ENCODE data around the gene MRO.
"Not testable (repeated sequence)": the region's sequence is repeated elsewhere in the genome, so short reads cannot be mapped to it uniquely, and the experiment has no call there.

MRO gene

DNA sequence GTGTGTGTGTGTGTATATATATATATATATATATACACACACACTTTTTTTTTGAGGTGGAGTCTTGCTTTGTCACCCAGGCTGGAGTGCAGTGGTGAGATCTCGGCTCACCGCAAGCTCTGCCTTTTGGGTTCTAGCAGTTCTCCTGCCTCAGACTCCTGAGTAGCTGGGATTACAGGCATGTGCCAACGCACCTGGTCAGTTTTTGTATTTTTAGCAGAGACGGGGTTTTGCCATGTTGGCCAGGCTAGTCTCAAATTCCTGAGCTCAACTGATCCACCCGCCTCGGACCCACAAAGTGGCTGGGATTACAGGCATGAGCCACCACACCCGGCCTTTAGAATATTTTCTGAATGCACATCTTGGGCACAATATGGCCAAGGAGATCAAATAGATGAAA is 13.7 kb upstream of the MRO start:
- not testable (repeated sequence) for DNase-seq

DNA sequence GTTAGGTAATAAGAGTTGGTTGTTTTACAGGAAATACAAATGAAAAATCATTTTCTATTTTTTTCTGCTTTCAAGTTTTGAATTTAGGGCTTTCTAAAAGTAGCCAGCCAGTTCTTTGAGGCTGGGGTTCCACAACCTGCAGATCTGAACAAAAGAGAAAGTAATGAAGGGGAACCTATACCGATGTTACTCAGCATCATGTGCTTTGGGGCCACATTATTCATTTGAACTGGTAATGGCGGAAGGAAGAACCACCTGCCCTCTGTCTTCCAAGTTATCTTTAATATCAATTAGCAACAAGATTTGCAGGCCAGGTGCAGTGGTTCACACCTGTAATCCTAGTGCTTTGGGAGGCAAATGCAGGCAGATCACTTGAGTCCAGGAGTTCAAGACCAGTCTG is 12.9 kb upstream of the MRO start:
- no peak for DNase-seq

DNA sequence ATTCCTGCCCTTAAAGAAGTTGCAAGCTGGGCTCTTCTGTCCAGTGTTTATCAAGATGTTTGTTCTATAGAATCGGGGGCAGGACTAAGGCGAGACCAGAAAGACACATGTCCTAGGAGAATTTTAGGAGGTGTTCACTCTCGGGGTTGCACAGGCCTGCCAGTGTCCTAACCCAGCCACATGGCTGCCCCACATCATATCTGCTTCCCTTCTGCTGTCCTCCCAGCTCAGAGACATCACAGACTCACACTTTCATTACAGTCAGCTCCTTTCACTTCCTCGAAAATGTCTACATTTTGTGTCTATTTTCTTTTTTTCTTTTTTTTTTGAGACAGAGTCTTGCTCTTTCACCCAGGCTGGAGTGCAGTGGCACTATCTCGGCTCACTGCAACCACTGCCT is 10.7 kb upstream of the MRO start:
- DNase-seq = no peak

DNA sequence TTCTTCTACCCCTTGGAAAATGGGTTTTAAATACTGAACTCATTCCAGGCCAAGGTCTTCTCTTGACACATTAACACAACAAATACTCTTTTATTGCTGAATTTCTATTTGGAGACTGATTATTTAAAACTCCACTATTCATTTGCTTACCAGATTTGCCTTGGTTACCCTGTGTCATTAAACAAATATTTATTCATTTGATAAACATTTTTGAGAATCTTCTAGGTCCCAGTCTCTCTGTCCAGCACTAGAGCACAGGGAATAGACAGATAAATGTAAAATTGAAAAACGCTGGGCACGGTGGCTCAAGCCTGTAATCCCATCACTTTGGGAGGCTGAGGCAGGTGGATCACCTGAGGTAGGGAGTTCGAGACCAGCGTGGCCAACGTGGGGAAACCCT is 9.8 kb upstream of the MRO start:
- no peak for DNase-seq

DNA sequence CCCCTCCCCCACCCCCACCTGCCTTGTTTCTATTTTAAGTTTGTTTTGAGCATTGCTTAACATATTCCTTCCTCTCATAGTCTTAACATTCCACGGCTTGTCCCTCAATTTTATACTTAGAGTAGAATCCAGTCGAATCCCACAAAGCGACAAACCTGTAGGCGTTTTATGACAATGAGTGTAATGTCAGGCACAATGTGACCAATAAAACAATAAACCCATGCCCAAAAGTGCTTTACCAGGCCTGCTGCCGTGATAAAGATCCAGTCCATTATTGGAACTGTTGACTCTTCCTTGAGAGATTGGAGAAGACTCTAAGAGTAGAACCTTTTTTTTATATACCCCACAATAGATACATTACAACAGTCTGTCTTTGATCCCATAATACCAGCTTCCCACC is 6.2 kb upstream of the MRO start:
- no peak for DNase-seq

DNA sequence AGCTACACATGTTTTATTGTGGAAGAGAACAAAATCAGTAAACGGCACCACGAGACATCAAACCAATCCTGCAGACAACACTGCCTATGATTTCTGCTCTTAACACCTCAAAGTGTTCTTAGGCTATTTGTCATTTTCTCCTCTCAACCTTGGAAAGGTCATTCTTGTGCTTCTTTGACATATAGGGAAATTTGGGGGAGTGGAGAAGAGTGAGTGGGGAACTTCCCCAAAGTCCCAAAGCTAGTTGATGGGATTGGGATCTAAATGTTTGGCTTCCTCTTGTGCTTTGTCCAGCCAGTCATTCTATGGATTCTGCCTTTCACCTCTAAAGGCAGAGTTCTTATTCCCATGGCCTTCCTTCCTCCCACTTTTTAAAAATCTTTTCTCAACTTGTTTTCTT is 5.8 kb upstream of the MRO start:
- no peak for DNase-seq

DNA sequence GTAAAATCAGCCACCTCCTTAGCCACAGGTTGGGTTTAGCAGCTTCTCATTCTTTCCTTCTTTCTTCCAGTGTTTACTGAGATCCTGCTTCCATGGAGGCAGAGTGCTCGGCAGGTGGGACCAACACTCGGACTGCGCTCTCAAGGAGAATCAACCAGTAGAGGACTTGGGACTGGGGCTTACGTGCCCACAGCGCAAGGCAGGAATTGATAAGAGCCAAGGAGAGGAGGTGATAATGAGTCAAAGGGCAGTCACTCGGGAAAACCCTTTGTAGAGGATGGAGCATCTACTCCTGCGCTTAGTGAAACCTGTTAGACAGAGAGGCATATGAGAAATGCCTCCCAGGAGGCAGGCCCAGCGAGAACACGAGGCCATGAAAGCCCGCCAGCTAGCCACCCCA is 2.9 kb upstream of the MRO start:
- DNase-seq = no peak

DNA sequence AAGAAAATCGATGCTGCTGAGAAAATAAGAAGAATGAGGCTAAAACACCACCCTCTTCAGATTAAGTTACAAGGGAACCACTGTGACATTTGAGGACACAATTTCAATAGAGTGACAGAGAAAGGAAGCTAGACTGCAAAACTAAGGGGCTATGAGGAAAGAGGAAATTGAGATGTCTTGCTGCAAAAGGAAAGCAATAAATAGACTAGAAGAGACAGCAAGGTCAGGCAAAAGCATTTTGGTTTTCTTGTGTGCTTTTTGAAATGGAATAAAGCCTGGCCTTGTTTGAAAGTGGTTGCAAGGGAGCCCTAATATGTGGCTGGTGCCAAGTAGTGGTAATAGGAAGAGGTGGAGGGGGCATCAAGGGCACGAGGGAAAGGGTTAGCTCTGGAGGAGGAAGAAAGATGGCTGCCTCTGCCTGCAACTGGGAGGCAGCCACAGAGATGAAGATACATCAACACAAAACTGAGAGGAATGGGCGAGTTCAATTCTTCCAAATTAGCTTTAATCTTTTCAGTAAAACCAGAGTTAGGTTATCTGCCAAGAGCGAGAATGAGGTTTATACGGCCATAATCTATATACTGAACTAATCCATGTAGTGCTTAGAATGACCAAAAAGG is 1.2 kb upstream of the MRO start:
- DNase-seq = no peak

DNA sequence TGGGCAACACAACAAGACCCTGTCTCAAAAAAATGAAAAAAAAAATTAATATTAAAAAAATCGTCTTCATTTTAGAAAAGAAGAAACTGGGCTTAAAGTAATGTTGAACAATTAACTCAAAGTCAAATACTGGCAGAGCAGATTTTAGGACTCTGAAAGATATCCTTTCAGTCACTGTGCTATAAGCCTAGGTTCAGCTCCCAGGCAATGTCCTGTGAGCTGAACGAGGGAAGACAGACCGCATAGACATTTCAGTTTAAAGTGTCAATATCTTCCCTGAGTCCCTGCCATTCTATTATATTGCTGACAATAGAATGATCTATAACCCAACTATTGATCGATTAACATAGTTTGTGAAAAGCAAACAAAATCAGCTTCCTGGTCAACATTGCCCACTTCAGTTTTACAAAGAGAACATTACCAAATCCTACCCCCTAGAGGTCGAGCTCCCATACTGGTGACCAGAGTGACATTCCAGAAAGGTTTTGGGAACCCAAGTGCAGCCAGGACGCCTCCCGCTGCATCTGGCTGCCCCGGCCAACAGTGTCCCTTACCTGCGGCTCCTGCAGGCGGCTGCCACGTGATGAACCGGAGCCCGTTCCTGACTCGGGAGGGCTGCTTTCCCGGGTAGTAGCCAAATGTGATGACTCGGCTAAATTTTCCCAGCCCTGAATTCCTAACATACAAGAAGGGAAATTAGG is 639 bp downstream of the MRO start:
- no peak for DNase-seq

DNA sequence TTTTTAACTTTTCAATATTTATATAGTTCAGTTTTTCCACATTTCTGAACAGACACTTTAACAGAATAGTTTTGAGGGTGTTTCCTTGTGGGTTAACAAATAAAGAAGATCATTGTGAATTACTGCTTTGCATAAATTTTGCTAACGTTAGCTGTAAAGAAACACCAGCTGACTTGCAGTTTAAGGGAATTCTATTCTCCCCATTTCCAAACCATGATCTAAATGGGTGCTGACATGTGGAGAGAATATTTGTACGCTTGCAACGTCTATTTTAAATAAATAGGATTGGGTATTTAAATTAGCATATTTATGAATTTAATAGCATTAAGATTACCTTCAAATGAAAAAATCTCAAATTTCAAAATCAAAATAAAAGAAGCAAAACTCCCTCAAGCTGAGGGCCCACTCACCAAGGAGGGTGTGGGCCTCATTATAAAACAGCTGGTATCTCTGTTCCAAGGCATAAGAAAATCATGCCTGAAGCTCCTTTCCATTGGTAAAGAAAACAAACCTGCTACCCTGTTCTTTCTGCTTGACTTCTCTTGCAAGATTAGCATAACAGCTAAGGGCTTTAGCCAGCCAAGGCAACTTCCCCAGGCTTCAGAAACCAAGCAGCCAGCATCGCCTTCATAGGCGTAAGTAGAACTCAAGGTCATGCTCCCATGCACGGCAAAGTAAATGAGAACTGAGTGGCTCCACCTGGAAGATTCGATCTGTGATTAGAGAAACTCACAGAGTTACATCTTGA is 3.2 kb downstream of the MRO start:
- no peak for DNase-seq

DNA sequence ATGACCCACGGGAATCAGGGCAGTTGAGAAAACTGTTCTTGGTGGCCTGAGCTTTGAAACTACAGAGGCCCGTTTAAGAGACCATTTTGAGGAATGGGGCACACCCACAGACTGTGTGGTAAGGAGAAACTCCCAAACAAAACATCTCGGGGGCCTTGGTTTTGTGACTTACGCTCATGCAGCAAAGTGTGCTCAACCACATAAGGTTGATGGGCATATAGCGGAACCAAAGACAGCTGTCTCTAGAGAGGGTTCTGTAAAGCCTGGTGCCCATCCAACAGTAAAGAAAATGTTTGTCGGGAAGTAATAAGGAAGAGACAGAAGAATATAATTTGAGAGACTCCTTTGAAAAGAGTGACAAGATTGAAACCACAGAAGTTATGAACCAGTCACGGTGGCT is 5.4 kb downstream of the MRO start:
- DNase-seq = no peak

DNA sequence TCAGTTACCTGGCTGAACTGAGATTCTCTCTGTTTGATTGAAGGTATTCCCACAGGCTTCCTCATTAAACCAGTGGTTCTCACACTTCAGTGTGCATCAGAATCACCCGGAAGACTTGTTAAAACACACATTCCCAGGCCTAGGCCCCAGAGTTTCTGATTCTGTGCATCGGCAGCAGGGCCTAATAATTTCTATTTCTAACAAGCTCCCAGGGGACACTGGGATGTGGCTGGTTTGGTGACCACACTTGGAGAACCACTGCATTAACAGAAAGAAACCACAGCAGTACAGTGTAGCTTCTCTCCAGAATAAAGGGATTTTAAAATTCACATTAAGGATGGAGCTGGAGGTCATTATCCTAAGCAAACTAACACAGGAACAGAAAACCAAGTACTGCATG is 6.5 kb downstream of the MRO start:
- DNase-seq = no peak

DNA sequence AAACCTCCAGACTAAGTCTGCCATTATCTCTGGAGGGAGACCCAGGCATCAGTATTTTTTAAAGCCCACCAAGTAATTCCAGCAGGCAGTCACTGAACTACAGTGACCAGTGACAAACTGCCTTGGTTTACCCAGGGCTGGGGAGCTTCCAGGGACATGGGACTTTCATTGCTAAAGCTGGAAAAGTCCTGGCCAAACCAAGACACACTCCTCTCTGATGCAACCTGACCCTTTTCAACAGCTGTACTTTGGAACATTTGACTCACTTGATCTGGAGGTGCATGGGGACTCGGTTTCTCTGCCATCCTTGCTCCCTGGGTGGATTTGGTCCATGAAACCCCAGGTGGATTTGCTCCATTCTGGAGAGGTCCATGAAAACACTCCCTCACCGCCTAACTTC is 7.0 kb downstream of the MRO start:
- no peak for DNase-seq

DNA sequence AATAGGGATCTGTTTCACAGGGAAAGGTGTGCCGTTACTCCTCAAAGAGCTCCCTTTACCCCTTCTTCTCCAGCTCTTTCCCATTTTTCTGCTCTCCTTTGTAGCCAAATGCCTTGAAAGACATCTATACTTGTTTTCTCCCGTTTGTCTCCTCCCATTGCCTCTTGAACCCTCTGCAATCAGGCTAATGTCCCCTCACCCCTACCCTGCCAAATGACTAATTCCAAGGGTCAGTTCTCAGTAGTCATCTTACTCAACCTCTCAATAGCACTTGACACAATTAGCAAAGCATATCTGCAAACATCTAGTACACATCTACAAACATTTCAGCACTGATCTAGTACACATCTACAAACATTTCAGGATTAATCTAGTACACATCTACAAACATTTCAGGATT is 12.6 kb downstream of the MRO start:
- no peak for DNase-seq

DNA sequence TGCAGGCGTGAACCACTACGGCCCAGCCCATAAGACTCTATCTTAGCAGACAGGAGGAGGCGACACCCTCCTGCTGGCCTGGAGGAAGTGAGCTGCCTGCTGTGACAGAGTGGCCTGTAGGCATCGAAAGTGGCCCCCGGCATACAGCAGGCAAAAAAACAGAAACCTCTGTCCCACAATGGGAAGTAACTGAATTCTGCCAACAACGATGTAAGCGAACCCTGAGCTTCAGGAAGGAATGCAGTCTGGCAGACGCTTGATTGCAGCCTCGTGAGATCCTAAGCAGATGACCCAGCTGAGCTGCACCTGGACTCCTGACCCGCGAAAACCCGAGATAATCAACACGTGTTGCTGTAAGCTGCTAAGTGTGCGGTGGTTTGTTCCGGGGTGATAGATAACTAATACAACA is 13.6 kb downstream of the MRO start:
- no peak for DNase-seq

DNA sequence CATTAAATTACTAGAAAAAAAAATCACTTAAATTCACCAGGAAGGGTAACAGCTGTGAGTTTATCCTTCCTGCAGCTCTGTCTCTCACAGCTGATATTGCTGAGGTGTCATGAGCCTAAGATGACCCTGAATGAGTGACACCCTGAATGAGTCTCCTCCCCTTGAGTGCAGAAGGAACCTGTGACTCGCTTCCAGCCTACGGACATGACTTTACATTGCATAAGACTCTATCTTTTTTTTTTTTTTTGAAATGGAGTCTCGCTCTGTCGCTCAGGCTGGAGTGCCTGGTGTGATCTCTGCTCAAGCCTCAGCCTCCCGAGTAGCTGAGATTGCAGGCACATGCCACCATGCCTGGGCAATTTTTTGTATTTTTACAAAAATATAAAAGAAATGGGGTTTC is 14.1 kb downstream of the MRO start:
- DNase-seq = no peak

DNA sequence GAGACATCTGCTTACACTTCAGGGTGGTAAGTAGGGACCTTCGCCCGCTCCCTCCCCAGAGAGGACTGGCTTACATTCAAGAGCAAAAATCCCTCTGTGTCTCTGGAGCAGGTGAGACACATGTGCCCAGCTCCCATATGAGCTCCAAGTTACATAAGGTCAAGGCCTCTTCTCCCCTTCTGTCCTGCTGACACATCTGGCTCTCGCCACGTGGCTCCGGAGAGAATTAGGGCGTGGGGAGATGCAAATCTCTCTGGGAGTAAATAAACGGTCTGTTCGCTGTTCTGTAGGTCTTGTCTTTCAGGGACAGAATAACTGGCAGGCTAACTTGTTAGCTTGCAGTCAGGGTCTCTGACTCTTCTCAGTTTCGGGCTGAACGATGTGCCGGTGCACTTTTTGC is 16.2 kb downstream of the MRO start:
- no peak for DNase-seq

DNA sequence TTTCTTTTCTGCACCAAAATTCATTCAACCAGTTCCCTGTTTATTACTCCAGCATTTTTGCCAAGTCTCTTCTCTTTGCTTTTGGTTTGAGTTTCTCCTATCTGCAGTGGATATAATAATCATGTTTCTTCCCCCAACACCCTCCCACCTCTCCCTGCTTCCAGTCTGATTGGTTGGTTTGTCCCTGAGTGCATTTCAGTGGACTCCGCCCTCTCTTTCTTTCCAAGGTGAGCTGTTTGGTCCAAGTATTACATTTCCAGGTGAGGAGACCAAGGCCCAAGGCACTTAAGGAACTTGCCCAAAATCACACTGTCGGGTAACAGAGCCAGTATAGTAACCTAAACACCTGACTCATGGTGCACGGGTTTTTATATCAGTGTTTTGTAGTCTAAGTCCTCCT is 17.7 kb downstream of the MRO start:
- DNase-seq = no peak

DNA sequence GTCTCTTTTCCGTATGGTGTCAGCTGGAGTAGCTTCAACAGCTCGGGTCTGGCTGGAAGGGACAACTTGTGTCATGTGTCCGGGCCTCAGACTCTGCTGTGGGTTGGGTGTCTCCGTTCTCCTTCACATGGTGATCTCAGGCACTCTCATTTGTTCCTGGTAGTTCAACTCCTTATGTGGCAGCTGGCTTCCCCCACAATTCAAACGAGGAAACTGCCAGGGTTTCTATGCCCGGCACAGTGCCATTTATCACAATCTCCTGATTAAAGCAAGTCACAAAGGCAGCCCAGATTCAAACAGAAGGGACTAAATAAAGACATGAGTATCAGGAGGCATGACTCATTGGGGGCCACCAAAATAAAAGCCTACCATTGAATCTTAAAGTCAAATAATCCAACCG is 22.7 kb downstream of the MRO start:
- DNase-seq = no peak

DNA sequence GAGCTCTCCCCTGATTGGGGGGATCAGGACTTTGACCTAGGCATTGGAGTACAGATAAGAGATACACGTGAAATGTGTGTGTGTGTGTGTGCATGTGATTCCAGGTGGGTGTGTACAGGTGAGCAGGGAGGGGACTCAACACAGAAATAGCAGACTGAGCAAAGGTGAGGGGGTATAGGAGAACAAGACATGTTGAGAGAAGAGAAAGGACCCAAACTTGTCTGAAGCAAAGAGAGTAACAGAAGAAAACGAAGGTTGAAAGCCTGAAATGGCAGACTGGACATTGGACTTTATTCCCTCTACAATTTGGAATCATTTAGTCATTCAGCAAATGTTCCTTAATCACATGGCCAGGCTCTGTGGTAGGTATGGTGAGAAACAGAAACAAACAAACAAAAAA is 23.3 kb downstream of the MRO start:
- DNase-seq = no peak

DNA sequence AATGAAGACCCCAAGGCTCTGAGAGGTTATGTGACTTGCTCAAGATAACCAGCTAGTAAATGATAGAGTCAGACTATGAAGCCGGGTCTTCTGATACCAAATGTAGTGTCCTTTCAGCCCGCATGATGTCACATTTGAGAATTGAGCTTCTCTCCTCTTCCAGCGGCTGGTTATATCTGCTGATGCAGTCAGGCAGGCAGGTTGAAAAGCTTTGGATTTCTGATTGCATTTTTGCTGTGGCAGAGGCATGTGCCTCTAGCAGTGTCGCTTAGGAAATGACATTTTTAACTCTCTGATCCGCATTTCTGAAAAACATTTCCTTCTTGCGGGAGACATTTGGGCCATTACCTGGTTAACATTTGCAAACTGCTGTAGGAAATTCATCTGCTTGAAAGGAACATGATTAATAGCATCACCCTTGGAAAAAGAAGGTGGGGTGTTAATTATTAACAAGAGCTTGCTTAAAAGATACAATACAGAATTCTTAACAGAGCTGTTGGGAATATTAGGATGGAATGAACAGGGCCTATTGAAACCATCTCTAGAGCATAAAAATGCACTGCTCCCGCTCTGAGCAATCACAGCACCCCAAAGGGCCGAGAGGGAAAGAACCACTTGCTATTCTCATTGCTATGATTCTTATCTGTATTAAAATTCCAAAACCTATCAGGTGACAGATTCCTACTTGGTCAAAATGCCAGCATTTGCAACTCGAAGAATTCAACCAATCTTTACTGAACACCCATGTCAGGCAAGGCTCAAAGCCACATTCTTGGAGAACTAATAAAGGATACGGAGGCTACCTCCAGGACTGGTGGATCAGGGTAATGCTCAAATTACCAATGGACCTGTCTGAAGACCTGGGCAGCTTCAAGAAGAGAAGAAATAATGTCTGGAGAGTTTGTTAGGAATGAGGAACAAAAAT is 25.9 kb downstream of the MRO start:
- no peak for DNase-seq

DNA sequence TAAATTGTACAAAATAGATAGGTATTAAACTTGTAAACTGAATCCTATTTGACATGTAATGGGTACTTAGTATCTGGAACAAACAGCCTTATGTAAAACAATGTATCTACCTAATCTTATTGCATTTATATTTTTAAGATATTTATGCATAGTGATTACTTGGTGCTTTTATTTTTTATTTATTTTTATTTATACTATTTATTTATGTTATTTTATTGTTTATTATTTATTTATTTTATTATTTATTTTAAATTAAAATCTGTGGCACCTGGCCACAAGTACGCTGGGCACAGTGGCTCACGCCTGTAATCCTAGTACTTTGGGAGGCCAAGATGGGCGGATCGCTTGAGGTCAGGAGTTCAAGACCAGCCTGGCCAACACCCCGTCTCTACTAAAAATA is 26.9 kb downstream of the MRO start:
- no peak for DNase-seq

Measured in SW 1271 (cell line).